ENCODE data around the gene CCL17. TPM values are rescaled to one million over a fixed set of nuclear protein-coding genes. Genes with fewer than 3 reads are reported as not detected.

The CCL17 gene
- total RNA-seq, 6 experiments from 2014 or later: not detected

DNA sequence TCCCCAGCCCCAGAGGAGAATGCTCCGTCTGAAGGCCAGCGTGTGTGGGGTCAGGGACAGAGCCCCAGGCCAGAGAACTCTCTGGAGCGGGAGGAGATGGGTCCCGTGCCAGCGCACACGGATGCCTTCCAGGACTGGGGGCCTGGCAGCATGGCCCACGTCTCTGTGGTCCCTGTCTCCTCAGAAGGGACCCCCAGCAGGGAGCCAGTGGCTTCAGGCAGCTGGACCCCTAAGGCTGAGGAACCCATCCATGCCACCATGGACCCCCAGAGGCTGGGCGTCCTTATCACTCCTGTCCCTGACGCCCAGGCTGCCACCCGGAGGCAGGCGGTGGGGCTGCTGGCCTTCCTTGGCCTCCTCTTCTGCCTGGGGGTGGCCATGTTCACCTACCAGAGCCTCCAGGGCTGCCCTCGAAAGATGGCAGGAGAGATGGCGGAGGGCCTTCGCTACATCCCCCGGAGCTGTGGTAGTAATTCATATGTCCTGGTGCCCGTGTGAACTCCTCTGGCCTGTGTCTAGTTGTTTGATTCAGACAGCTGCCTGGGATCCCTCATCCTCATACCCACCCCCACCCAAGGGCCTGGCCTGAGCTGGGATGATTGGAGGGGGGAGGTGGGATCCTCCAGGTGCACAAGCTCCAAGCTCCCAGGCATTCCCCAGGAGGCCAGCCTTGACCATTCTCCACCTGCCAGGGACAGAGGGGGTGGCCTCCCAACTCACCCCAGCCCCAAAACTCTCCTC lies 21.9 kb upstream of the CCL17 start:
- Mint-ChIP-seq H3K9me3 (no peaks in the 10 kb centered on the region), H3K27me3 (ENCODE audit: insufficient read depth) (peaks cover 24% of the 10 kb centered on the region), H3K4me1 (ENCODE audit: low read depth) (peaks cover 5% of the 10 kb centered on the region), H3K36me3 (ENCODE audit: low read depth) (no peaks in the 10 kb centered on the region), H3K27ac (no peak overlapping the region), H3K4me3 (no peak overlapping the region)
- DNase-seq: no peak
- TF ChIP-seq, protein P1, sequence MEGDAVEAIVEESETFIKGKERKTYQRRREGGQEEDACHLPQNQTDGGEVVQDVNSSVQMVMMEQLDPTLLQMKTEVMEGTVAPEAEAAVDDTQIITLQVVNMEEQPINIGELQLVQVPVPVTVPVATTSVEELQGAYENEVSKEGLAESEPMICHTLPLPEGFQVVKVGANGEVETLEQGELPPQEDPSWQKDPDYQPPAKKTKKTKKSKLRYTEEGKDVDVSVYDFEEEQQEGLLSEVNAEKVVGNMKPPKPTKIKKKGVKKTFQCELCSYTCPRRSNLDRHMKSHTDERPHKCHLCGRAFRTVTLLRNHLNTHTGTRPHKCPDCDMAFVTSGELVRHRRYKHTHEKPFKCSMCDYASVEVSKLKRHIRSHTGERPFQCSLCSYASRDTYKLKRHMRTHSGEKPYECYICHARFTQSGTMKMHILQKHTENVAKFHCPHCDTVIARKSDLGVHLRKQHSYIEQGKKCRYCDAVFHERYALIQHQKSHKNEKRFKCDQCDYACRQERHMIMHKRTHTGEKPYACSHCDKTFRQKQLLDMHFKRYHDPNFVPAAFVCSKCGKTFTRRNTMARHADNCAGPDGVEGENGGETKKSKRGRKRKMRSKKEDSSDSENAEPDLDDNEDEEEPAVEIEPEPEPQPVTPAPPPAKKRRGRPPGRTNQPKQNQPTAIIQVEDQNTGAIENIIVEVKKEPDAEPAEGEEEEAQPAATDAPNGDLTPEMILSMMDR (IDR thresholded peaks at IDR 0.05): no peak

DNA sequence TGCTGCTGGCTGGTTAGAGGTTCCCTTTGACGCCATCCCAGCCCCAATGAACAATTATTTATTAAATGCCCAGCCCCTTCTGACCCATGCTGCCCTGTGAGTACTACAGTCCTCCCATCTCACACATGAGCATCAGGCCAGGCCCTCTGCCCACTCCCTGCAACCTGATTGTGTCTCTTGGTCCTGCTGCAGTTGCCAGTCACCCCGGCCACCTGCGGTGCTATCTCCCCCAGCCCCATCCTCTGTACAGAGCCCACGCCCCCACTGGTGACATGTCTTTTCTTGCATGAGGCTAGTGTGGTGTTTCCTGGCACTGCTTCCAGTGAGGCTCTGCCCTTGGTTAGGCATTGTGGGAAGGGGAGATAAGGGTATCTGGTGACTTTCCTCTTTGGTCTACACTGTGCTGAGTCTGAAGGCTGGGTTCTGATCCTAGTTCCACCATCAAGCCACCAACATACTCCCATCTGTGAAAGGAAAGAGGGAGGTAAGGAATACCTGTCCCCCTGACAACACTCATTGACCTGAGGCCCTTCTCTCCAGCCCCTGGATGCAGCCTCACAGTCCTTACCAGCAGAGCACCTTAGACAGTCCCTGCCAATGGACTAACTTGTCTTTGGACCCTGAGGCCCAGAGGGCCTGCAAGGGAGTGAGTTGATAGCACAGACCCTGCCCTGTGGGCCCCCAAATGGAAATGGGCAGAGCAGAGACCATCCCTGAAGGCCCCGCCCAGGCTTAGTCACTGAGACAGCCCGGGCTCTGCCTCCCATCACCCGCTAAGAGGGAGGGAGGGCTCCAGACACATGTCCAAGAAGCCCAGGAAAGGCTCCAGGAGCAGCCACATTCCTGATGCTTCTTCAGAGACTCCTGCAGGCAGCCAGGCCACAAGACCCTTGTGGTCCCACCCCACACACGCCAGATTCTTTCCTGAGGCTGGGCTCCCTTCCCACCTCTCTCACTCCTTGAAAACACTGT lies 21.0 kb upstream of the CCL17 start:
- H3K9me3 Mint-ChIP-seq: no peaks in the 10 kb centered on the region
- no peak for DNase-seq
- H3K4me1 Mint-ChIP-seq (ENCODE audit: low read depth): no peaks in the 10 kb centered on the region; the same call in 1 of the 2 replicates
- H3K27ac Mint-ChIP-seq: no peak overlapping the region
- H3K36me3 Mint-ChIP-seq (ENCODE audit: low read depth): no peaks in the 10 kb centered on the region
- no peak overlapping the region for H3K4me3 Mint-ChIP-seq
- TF ChIP-seq, protein P1 (IDR thresholded peaks at IDR 0.05): no peak
- H3K27me3 Mint-ChIP-seq (ENCODE audit: insufficient read depth): peaks cover 28% of the 10 kb centered on the region

DNA sequence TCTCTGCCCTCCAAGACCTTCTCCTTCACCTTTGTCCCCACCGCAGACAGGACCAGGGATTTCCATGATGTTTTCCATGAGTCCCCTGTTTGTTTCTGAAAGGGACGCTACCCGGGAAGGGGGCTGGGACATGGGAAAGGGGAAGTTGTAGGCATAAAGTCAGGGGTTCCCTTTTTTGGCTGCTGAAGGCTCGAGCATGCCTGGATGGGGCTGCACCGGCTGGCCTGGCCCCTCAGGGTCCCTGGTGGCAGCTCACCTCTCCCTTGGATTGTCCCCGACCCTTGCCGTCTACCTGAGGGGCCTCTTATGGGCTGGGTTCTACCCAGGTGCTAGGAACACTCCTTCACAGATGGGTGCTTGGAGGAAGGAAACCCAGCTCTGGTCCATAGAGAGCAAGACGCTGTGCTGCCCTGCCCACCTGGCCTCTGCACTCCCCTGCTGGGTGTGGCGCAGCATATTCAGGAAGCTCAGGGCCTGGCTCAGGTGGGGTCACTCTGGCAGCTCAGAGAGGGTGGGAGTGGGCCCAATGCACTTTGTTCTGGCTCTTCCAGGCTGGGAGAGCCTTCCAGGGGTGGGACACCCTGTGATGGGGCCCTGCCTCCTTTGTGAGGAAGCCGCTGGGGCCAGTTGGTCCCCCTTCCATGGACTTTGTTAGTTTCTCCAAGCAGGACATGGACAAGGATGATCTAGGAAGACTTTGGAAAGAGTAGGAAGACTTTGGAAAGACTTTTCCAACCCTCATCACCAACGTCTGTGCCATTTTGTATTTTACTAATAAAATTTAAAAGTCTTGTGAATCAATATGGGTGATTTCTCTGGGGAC lies 20.1 kb upstream of the CCL17 start:
- Mint-ChIP-seq H3K27me3 (ENCODE audit: insufficient read depth) (peaks cover 28% of the 10 kb centered on the region), H3K4me1 (ENCODE audit: low read depth) (no peaks in the 10 kb centered on the region; the same call in 1 of the 2 replicates), H3K9me3 (no peaks in the 10 kb centered on the region), H3K36me3 (ENCODE audit: low read depth) (no peaks in the 10 kb centered on the region), H3K27ac (no peak overlapping the region), H3K4me3 (no peak overlapping the region)
- no peak for DNase-seq
- TF ChIP-seq, protein P1 (IDR thresholded peaks at IDR 0.05): no peak

DNA sequence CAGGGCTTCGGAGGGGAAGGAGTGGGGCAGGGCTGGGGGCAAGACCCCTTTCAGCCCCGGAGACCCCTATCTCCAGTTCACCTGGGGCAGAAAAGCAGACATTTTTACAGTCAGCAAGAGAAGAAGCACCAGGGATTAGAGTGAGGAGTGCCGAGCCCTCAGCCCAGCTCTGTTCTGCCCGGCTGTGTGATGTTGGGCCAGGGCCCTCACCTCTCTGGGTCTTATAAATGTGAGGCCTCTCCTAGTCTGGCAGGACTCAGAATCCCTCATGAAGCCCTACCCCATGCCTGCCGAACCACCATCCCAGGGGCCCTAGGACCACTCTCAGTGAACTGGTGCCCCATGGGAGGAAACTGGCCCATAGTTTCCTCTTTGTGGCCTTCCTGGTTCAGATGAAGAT lies 19.5 kb upstream of the CCL17 start:
- H3K4me1 Mint-ChIP-seq (ENCODE audit: low read depth): no peaks in the 10 kb centered on the region; the same call in 1 of the 2 replicates
- no peaks in the 10 kb centered on the region for H3K36me3 Mint-ChIP-seq (ENCODE audit: low read depth)
- DNase-seq: no peak
- TF ChIP-seq, protein P1 (IDR thresholded peaks at IDR 0.05): no peak
- H3K27ac Mint-ChIP-seq: no peak overlapping the region
- H3K4me3 Mint-ChIP-seq: no peak overlapping the region
- no peaks in the 10 kb centered on the region for H3K9me3 Mint-ChIP-seq
- peaks cover 28% of the 10 kb centered on the region for H3K27me3 Mint-ChIP-seq (ENCODE audit: insufficient read depth)

DNA sequence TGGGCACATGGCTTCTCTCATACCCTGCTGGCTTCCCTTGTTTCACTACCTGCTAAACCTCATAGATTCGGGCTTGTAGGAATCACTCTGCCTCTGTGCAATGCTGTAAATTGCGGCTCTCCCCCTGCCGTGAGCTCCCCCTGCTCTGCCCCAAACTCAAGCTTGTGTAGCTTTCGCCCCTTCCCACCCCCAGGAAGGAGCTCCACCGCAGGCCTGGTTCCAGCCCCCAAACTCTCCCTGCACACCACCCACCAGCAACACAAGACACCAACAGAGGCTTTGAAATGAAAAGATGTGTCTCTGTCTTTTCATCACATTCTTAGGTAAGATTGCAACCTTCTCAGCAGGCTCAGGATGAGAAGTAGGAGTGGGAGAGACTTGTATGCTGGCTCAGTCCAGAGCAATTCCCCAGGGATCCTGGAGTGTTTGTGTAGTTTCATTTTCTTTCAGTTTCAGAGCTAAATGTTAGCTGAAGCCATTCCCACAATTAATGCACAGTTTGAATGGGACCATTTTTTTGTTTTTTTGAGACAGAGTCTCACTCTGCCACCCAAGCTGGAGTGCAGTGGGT lies 18.1 kb upstream of the CCL17 start:
- no peaks in the 10 kb centered on the region; the same call in 1 of the 2 replicates for H3K4me1 Mint-ChIP-seq (ENCODE audit: low read depth)
- DNase-seq: no peak
- peaks cover 31% of the 10 kb centered on the region for H3K27me3 Mint-ChIP-seq (ENCODE audit: insufficient read depth)
- no peak overlapping the region for H3K27ac Mint-ChIP-seq
- TF ChIP-seq, protein P1 (IDR thresholded peaks at IDR 0.05): no peak
- H3K9me3 Mint-ChIP-seq: no peaks in the 10 kb centered on the region
- no peaks in the 10 kb centered on the region for H3K36me3 Mint-ChIP-seq (ENCODE audit: low read depth)
- H3K4me3 Mint-ChIP-seq: no peak overlapping the region
